Osteocyte (in vitro differentiated cells): ENCODE data around the gene SULT2A1. TPM values are rescaled to one million over a fixed set of nuclear protein-coding genes. Genes with fewer than 3 reads are reported as not detected.

Source experiments
- DNase-seq: peaks from one replicate; pipeline ENCODE4 v3.0.0; 2021; ENCODE audit warnings: mixed read lengths; ENCODE audit not compliant: unreplicated experiment; ENCODE audit errors: extremely low spot score
- H3K27ac Mint-ChIP-seq: one replicate; pipeline ENCODE4 v1.8.0; 2021; ENCODE audit warnings: mild to moderate bottlenecking, mixed read lengths; ENCODE audit not compliant: unreplicated experiment
- H3K27me3 Mint-ChIP-seq: one replicate; pipeline ENCODE4 v1.8.0; 2021; ENCODE audit warnings: mixed read lengths; ENCODE audit not compliant: unreplicated experiment
- H3K36me3 Mint-ChIP-seq: one replicate; pipeline ENCODE4 v1.8.0; 2021; ENCODE audit warnings: mixed read lengths; ENCODE audit not compliant: unreplicated experiment
- H3K4me1 Mint-ChIP-seq: one replicate; pipeline ENCODE4 v1.8.0; 2021; ENCODE audit warnings: mixed read lengths; ENCODE audit not compliant: unreplicated experiment
- H3K4me3 Mint-ChIP-seq: one replicate; pipeline ENCODE4 v1.8.0; 2021; ENCODE audit warnings: mild to moderate bottlenecking, moderate library complexity, mixed read lengths; ENCODE audit not compliant: unreplicated experiment
- H3K9me3 Mint-ChIP-seq: one replicate; pipeline ENCODE4 v1.8.0; 2021; ENCODE audit warnings: mixed read lengths; ENCODE audit not compliant: unreplicated experiment
- CTCF ChIP-seq: fragments of 200-600 bp; sonication (generic); IDR thresholded peaks from 2 replicates; pipeline ENCODE4 v1.5.0; 2021; ENCODE audit warnings: antibody characterized with exemption, mild to moderate bottlenecking, moderate library complexity
- total RNA-seq: library from RNA; stranded (reverse); gene quantifications from 2 replicates; pipeline ENCODE4 v1.2.1, GENCODE V29; 2021

The SULT2A1 gene
- total RNA-seq, 1 donor from 2014 or later = not detected

- DNase-seq = no peak
- no peak overlapping the region for H3K27ac Mint-ChIP-seq
- no peaks in the 10 kb centered on the region for H3K36me3 Mint-ChIP-seq
- no peaks in the 10 kb centered on the region for H3K9me3 Mint-ChIP-seq
- H3K27me3 Mint-ChIP-seq = peaks cover 6% of the 10 kb centered on the region
- no peak for TF ChIP-seq CTCF
- no peak overlapping the region for H3K4me3 Mint-ChIP-seq
- H3K4me1 Mint-ChIP-seq = no peaks in the 10 kb centered on the region
Measured at GRCh38 chr19:47836038-47836437, 50.1 kb downstream of the SULT2A1 start.

GRCh38 chr19:47832723-47833122 lies 53.4 kb downstream of the SULT2A1 start:
- H3K9me3 Mint-ChIP-seq = no peaks in the 10 kb centered on the region
- no peaks in the 10 kb centered on the region for H3K4me1 Mint-ChIP-seq
- H3K27me3 Mint-ChIP-seq = peaks cover 6% of the 10 kb centered on the region
- H3K4me3 Mint-ChIP-seq = no peak overlapping the region
- no peak for DNase-seq
- no peaks in the 10 kb centered on the region for H3K36me3 Mint-ChIP-seq
- no peak for TF ChIP-seq CTCF
- H3K27ac Mint-ChIP-seq = no peak overlapping the region

- Mint-ChIP-seq H3K4me1 (no peaks in the 10 kb centered on the region), H3K27ac (no peak overlapping the region), H3K27me3 (peaks cover 15% of the 10 kb centered on the region), H3K36me3 (no peaks in the 10 kb centered on the region), H3K9me3 (peaks cover 9% of the 10 kb centered on the region), H3K4me3 (no peak overlapping the region)
- DNase-seq = no peak
- TF ChIP-seq CTCF = no peak
Measured at GRCh38 chr19:47826800-47827199, 59.3 kb downstream of the SULT2A1 start.

GRCh38 chr19:47824396-47824795 lies 61.7 kb downstream of the SULT2A1 start:
- H3K4me1 Mint-ChIP-seq = peaks cover 3% of the 10 kb centered on the region
- no peak overlapping the region for H3K4me3 Mint-ChIP-seq
- peaks cover 32% of the 10 kb centered on the region for H3K27me3 Mint-ChIP-seq
- H3K9me3 Mint-ChIP-seq = peaks cover 9% of the 10 kb centered on the region
- H3K36me3 Mint-ChIP-seq = no peaks in the 10 kb centered on the region
- no peak for TF ChIP-seq CTCF
- DNase-seq = no peak
- H3K27ac Mint-ChIP-seq = no peak overlapping the region

GRCh38 chr19:47821460-47822020 lies 64.6 kb downstream of the SULT2A1 start, which contains the start of gene CRX:
TSS of gene CRX (plus strand) at chr19:47821937. CDS start at chr19:47834444, 12,507 bp downstream.
- H3K9me3 Mint-ChIP-seq = peaks cover 2% of the 10 kb centered on the region
- peaks cover 31% of the 10 kb centered on the region for H3K27me3 Mint-ChIP-seq
- TF ChIP-seq CTCF = no peak
- H3K27ac Mint-ChIP-seq = no peak within 1 kb of the TSS
- H3K4me3 Mint-ChIP-seq = no peak within 1 kb of the TSS
- H3K4me1 Mint-ChIP-seq = peaks cover 3% of the 10 kb centered on the region
- no peaks in the 10 kb centered on the region for H3K36me3 Mint-ChIP-seq
- DNase-seq = no peak

Other genes with a start within 250 kb of the SULT2A1 start
- gene EHD2, start 172.9 kb downstream of the SULT2A1 start, total RNA-seq = 440 and 443 TPM in 2 replicates
- gene NOP53, start 140.8 kb downstream of the SULT2A1 start, total RNA-seq = 231 and 232 TPM in 2 replicates
- gene SELENOW, start 107.6 kb downstream of the SULT2A1 start, total RNA-seq = 193 and 204 TPM in 2 replicates
- not detected in 2 replicates for gene TPRX1, start 81.8 kb downstream of the SULT2A1 start, total RNA-seq
- not detected in 2 replicates for gene CRX, start 64.4 kb downstream of the SULT2A1 start, total RNA-seq
- not detected in 2 replicates for gene TPRX2, start 27.1 kb downstream of the SULT2A1 start, total RNA-seq
- not detected in 2 replicates for gene BSPH1, start 105.9 kb upstream of the SULT2A1 start, total RNA-seq
- gene ELSPBP1, start 108.3 kb upstream of the SULT2A1 start, total RNA-seq = not detected in 2 replicates
- gene CABP5, start 157.8 kb upstream of the SULT2A1 start, total RNA-seq = not detected in 2 replicates
- gene PLA2G4C, start 224.5 kb upstream of the SULT2A1 start, total RNA-seq = 4.8 and 5.5 TPM in 2 replicates